Activated T-cell treated with anti-CD3 and anti-CD28 coated beads for 48 hours (primary cell): ENCODE results near the gene MGRN1.

Source experiments
- DNase-seq: peaks from one replicate; pipeline ENCODE4 v3.0.0-alpha.2; 2020; ENCODE audit warnings: low read depth

Gene MGRN1

GRCh38 chr16:4675864-4676786 lies 51.5 kb downstream of the MGRN1 start:
- peak; percentile 64 for DNase-seq

- no peak for DNase-seq
These were observed 52.2 kb downstream of the MGRN1 start for GRCh38 chr16:4676831-4677230.

- no peak for DNase-seq
These were observed 52.8 kb downstream of the MGRN1 start for GRCh38 chr16:4677390-4677789.

GRCh38 chr16:4677994-4678393 lies 53.4 kb downstream of the MGRN1 start:
- DNase-seq, result no peak

- DNase-seq, result no peak
These were observed 54.0 kb downstream of the MGRN1 start for GRCh38 chr16:4678596-4678995.

GRCh38 chr16:4679156-4679849 lies 54.7 kb downstream of the MGRN1 start:
- no peak for DNase-seq

GRCh38 chr16:4679850-4680636 lies 55.4 kb downstream of the MGRN1 start:
- DNase-seq, result no peak

GRCh38 chr16:4680673-4681470 lies 56.2 kb downstream of the MGRN1 start:
- DNase-seq, result no peak

GRCh38 chr16:4681471-4682083 lies 57.0 kb downstream of the MGRN1 start:
- no peak for DNase-seq

GRCh38 chr16:4682084-4682591 lies 57.5 kb downstream of the MGRN1 start:
- DNase-seq, result no peak

- DNase-seq, result peak; percentile 59
These were observed 58.1 kb downstream of the MGRN1 start for GRCh38 chr16:4682616-4683254.

- DNase-seq, result no peak
These were observed 58.8 kb downstream of the MGRN1 start for GRCh38 chr16:4683255-4684057.

GRCh38 chr16:4684058-4684715 lies 59.6 kb downstream of the MGRN1 start:
- no peak for DNase-seq

- DNase-seq, result no peak
These were observed 60.1 kb downstream of the MGRN1 start for GRCh38 chr16:4684763-4685162.

GRCh38 chr16:4685292-4685691 lies 60.7 kb downstream of the MGRN1 start:
- no peak for DNase-seq

GRCh38 chr16:4685776-4686496 lies 61.3 kb downstream of the MGRN1 start:
- no peak for DNase-seq

- no peak for DNase-seq
These were observed 62.0 kb downstream of the MGRN1 start for GRCh38 chr16:4686497-4687210.

- DNase-seq, result no peak
These were observed 62.8 kb downstream of the MGRN1 start for GRCh38 chr16:4687416-4687815.
